Pulmonary artery endothelial cell (primary cell): ENCODE results near the gene FAM170B. TPM values are rescaled to one million over a fixed set of nuclear protein-coding genes. Genes with fewer than 3 reads are reported as not detected.

Source experiments
- DNase-seq: peaks from one replicate; pipeline ENCODE4 v3.0.0-alpha.2; 2011; ENCODE audit warnings: low read depth, low spot score
- total RNA-seq: library from RNA; depleted of rRNA; stranded (reverse); fragments of >200 nt; gene quantifications from 2 replicates; pipeline ENCODE4 v1.2.3, GENCODE V29; 2014

The FAM170B gene
- total RNA-seq, 1 donor from 2014 or later: not detected

DNA sequence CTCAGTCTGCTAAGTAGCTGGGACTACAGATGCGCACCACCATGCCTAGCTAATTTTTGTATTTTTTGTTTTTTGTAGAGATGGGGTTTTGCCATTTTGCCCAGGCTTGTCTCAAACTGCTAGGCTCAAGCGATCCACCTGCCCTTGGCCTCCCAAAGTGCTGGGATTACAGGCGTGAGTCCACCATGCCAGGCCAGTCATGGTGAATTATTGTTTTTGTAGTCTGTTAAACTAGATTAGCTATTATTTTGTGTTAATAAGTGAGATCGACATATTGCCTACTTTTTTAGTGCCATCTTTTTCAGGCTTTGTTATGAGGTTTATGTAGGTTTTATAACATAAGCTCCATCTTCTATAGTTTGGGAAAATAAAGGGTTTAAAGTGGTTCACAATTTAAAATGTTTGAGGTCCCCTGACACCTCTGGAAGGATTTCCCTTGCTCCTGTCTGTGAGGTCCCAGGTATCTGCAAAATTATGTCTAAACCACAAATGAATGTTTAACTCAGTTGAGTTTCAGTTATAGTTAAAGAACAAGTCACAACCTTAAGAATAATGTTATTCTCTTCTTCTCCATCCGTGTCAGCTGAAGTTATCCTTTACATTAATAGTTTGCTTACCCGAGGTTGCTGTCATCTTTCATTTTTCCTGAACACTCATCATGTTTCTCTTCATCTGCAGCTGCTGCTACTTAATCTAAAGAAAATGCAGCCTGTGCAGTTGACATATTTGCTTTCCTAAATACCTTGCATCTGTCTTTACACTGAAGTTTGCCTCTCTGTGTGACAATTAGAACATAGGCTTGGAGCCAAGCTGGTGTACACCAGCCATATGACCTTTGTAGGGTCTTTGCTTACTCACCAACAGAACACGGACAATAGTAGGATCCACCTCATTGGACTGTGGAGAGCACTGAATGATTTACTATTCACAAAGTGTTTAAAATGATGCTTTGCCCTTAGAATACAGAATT, 9.6 kb downstream of the FAM170B start:
- DNase-seq: no peak

DNA sequence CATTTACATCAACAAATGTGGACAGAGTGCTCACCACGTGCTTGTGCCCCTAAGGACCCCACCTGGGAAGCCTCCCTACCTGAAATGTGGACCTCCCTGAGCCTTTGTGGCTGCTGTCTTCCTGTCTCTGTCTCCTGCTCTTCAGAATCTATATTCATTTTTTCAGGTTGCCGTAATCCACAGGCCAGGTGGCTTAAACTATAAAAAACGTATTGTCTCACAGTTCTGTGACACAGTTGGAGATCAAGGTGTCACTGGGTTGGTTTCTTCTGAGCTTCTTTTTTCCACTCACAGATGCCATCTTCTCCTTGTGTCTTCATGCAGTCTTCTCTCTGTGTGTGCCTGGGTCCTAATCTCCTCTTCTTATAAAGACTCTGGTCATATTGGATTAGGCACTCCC, 12.9 kb downstream of the FAM170B start:
- no peak for DNase-seq

DNA sequence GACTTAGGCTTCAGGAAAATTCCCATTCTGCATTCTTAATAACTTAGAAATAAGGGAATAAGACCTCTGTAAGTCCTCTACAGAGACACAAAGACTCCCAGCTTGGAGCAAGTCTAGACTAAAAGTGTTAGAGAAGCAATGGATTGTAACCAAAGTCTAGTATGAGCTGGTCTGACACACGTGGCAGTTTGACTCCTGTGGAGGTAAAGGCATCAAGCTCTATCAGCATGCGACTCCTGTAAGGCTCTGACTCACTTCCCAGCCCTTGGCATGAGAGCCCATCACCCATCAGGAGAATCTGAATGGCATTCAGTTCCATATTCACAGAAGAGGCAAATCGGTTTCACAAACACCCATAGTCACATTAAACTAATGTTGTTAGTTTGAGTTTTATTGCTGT, 14.1 kb downstream of the FAM170B start:
- no peak for DNase-seq

DNA sequence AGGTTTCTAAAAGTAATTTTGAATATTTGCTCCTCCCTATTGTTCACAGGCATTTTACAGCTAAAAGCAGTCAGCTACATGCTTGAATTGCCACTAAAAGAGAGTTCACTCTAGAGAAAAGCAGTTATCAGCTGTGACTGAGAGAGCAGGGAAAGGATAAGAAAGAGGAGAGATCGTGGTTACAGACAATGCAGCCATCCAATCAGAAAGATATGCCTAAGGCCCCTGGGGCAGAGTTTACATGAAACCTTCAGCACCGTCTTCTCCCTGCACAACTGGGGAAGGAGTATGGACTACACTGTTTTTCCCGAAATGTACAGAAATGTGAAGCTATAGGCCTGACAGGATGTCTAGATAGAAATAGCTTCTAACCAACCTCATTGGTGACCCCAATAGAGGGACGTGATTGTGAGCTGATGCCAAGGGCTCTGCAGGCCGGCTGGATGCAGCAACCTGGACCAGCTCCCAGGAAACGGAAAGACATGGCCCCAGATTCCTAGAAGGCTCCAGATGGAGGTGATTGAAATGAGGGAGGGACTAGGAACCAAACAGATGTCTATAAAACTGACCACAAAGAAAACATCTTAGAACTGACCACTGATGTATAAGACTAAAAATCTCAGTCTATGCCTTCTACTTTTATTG, 15.3 kb downstream of the FAM170B start:
- DNase-seq: no peak

DNA sequence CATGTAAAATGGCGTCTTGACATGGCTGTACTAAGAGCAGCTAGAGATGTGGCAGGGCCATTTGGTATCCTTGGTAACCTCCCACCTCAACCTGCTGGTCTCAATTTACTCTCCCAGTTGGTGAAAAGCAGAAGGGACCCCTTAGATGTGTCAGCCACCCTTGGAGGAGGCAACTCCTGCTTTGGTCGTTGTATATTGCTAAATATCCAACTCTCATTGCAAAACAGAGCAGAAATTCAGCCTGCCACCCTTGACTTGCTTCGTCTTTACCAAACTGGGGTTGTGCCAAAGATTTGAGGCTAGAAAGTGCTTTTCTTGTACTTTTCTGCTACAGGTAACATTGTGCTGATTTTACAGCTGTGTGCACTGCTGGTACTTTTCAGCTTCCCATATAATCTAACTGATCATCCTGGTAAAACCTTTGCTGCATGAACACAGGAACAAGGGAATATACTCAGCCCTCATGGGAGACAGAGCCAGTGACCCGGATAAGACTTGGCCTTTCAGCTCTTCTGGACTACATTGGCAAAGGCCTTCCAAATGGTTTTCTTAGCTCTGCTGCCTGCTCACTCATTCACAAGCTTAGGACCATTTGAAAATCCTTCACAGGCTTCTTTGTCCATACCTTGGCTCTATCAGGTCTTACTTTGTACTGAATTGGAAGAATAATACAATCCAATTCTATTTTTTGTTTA, 16.3 kb downstream of the FAM170B start:
- DNase-seq: no peak

DNA sequence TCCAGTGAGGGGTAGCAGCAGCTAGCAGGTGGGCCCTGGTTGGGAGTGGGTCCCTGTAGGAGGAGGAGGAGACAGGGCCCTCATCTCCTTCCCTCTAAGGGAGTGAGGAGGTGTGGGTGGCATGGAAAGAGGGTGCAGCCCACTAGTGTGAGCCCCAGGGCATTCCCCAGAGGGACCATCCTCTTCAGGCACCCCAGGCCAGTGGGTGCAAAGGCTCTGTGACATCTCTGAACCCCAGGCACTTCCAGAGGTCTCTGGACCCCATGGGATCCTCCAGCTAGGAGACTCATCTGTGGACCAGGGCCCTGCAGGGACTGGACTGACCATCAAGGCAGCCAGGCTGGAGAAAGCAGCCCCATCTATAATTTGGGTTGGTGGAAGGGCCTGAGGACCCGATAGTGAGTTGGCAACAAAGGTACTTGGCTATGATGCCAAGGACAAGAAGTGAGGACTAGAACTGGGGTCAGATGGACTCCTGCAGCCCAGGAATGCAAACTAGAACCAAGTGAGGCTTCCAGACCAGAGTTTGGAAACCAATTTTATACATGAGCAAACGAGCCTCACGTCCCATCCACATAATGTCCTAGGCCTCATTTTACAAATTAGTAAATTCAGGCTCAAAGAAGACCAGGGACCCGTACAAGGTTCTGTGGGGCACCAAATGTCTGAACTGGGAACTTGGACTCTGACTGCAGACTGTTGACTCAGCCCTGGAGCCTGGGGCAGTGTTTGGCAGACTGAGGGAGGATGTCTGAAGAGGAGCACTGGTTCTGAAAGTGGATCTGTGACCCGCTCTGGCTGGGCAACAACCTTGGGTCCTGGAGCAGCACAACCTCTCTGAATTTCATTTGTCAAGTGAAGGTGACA, 17.1 kb downstream of the FAM170B start:
- DNase-seq: no peak

DNA sequence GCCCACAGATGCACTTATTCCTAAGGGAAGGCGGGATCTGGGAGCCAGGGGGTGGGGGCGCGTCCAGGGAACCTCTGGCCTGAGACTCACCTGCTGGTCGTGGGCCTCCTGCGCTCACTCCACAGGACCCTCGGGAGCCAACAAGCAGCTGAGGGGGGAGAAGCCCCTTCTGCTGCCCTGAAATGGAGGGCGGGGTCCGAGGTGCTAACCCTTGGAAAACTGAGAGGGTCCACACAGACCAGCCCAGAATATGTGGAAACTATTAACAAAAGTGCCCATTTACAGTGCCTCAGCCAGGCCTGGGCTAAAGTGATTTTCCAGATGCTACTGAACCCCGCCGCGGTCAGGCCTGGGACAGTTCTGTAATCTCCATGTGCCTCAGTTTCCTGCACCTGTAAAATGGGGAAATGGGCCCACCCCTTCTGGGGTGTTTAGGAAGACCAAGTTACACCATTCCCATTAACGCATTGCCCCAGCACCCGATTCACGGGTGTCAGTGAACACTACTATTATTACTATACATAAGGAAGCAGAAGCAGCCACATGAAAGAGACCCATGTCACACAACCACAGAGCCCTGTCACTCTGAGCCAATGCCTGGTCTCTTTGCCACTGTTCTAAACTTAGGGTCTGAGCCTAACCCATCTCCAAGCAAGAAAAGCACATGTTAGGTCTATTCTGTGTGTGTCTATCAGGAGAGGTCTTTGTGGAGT, 17.9 kb downstream of the FAM170B start:
- DNase-seq: no peak

DNA sequence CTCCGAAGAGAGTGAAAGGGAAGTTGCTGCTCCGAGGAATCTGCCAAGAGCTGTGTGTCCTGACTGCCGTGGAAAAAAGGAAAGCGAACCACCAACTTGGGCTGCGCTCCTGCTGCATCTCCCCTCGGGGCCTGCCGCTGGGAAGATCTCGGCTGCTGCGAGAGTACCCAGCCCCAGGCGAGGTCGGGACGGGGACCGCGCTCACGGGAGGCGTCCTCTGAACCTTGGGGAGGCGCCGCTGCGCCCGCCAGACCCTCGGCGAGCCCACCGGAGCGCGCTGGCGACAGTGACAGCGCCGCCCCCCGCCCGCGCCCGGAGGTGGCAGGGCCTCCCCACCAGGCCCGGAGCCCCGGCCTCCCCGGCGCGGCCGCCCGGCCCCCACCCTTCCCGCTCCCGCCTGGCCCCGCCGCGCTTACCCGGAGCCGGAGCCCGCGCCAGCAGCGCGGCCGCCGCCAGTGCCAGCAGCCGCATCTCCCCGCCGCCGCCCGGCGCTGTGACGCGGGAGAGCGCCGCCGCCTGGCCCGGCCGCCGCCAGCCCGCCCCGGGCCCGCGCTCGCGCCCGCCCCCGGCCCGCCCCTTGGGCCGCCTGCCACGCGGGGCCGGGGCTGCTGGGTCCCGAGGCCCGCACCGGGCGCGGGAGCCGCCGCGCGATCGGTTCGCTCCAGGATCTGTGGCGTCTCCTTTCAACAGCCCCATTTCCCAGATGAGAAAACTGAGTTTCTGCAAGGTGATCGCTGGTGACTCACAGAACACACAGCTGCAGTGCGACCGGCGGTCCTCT, 18.6 kb downstream of the FAM170B start, which contains the start of gene VSTM4:
VSTM4 (minus strand) TSS at position 508 of the 781 bp plus-strand sequence; CDS start at position 471, 37 bp downstream.
- DNase-seq: no peak

DNA sequence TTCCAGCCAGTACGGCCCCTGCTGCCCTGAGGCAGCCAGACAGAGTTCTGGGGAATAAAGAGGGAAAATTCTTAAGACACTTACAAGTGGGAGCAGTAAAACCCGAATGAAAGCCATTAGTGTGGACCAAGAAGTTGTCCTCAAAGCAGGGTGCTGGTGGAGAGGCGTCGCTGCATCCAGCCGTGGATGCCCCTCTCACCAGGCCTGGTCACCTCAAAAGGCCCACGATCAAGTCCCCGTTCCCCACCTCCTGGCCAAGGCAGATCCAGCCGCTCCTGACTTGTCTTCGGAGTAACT, 19.2 kb downstream of the FAM170B start:
- no peak for DNase-seq

DNA sequence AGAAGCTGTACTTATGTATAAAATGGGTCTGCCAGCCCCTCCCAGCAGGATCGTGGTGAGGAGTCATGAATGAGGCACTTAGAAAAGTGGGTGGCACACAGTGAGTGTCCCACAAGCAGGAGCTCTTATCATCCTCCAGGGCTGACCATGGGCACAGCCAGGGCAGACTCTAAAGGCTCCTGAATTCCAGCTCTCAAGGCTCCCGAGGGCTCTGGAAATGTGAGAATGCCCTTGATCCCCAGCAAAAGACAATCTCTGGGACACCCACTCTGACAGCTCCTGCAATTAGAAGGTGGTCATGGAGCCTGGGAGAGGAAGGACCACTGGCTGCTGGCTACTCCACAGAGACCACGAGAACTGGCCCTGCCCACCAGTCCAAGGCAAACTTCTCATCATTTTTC, 20.1 kb downstream of the FAM170B start:
- no peak for DNase-seq

DNA sequence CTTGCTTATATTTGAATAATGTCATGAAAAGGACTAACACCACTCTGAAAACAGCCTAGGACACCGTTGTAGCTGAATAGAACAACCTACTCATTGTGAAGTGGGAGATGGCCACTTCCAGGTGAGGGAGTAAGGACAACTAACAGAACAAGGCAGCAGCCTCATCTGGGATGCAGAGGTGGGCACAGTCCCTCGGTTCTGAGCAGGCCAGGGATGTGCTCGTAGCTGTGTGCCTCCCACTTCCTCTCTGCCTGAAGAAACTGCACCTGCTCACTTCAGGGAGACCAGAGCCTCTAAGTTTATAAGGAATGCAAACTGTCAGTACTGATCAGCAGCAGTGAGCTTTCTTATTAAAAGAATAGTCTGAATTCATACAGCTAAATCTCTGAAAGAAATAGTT, 21.0 kb downstream of the FAM170B start:
- DNase-seq: no peak

DNA sequence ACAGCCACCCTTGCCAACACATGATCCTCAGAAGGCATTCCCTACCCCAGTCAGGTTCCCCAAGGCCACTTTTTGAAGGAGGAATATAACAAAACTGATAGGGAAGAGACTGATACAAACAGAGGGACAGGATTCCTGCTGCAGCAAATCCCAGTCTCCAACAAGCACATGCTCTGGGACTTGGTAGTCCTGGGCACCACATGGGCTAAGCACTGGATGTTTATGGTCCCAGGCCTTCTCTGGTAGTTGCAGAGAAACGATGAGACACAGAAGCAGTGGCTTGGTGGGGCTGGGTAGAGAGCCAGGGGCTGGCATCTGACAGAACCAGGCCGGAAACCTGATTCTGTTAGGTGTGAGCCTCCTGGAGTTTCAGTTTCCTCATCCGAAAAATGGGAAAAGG, 21.7 kb downstream of the FAM170B start:
- no peak for DNase-seq

DNA sequence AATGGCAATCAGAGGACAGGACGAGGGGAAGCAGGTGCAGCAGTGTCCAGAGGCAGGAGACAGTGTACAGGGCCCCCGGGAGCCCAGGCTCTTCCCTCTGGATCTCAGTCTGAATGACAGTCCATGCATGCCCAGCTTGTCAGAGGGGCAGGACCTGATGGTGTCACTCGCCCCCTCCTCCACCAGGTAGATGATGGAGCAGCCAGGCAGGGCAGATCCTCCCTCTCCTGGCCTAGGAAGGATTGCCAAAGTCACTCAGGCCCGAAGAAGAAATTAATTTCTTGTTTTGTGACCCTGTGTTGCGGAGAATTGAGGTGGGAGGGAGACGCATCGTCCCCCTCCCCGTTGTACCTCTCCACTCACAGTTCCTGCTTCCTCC, 22.5 kb downstream of the FAM170B start:
- DNase-seq: no peak

DNA sequence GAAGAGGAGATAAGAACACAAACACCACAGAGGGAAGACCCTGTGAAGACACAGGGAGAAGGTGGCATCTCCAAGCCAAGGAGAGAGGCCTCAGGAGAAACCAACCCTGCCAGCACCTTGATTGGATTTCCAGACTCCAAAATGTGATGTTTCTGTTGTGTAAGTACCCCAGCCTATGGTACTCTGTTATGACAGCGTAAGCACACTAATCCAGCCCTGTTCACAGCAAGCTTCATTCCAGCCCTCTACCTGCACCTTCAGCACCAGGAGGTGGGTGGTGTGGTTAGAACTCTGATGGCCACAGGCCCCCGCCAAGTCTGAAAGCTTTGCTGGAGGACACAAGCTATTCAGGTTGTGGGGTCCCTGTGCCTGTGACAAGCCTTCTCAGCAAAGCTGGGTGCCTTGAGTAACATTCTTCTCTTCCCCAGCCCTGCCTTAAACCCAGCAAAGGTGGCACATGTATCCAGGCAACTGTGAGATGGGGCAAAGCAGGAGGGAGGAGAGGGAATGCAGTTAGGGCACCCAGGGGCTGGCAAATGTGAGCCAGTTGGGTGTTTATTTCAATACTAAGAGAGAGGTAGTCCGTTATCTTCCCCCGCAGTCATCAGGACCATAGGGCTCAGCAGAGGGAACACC, 23.0 kb downstream of the FAM170B start:
- no peak for DNase-seq

DNA sequence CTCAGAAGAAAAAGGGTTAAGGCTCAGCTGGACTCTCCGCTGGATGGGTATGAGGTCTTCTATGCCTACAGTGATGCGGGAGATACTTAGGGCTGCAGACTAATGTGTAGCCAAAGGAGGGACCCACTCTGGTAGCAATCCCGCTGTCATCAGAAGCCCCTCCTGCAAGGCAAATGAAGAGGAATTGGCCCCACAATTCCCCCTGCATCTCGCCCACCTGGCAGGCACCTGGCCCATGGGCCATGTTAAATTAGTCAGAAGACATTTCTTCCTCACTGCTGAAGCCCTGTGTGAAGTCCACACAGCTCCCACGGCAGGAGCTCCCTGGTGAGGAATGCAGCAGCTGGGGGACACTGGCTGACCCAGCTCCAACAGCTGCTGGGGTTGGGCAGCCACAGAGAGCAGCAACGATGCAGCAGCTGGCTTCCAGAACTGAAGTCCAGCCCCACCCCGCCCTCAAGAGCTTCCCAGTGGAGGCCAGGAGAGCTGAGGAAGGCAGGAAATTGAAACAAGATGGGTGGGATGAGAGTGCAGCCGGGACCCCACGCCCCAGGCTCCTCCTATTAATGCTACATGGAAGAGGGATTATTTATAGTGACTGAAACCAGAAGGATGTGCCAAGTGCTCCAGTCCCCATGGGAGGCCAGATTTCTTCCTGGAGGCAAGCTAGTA, 24.0 kb downstream of the FAM170B start:
- no peak for DNase-seq

DNA sequence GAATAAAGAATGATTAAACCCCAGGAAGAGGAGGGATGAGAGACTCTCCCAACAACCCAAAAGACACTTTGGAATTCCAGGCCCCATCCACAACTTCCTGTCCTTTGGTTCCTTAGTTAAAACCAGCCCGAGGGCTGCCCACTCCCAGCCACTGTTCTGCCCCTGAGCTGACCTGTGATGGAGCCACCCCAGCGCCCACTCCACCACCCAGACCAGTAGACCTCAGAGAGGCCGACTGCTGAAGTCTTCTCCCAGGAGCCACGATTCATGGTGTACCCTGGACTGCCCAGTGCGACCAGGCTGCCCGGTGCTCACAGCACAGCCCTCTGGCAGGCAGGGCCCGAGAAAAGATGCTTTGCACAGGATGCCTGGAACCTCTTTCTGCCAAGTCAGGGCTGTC, 25.2 kb downstream of the FAM170B start:
- no peak for DNase-seq

DNA sequence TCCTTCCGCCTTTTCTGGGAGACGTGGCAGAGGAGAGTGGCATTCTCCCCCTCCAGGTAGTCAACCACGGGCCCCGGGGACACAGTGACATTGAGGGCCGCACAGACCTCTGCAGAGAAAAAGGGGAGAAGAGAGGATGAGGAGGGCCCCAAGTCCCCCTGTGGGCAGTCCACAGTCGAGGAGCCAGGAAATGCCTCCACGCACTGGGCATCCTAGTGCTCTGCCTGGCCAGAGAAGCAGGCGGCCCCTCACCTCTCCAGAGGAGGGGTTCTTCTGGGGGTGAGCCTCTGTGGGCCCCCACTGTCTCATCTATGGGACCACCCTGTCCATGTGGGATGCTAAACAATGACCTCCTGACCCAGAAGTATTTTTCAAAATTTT, 25.9 kb downstream of the FAM170B start:
- no peak for DNase-seq

DNA sequence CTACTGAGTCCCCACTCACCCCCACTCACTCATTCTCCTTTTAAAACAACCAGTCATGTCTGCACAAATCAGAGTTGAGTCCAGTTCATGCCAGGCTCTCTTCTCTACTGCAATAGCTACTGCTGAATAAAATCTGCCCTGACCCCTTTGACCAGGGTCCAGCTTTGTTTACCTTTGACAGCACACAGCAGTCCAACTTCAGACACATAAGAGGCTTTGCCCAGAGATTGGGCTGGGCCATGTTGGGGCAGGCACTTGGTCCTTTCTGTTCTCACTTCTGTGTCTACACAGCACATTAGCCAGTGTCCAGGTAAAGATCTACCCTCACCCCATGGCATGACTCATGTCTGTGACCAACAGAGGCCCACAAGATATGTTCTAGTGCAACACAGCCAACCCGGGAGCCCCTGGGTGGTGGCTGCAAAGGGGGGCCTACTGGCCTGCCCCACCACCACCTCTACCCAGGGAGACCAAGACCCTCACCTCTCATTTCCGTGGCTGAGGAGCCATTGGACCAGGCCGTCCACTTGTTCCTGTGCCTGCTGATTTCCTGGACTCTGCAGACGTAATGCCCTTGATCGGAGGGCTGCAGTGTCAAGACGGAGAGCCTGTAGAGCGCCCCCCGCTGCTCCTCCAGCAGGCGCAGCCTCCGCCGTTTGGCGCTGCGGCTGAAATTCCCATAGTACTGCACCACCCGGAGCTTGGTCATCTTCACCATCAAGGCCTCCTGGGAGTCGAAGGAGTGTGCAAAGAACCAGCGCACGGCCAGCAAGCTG, 26.5 kb downstream of the FAM170B start:
- DNase-seq: no peak
